GM12878 (cell line): ENCODE measurements around the gene MYO1D. TPM values are rescaled to one million over a fixed set of nuclear protein-coding genes. Genes with fewer than 3 reads are reported as not detected.

Source experiments
- CEBPB ChIP-seq, 2 experiments: fragments of 150-350 bp in 1 of 2; IDR thresholded peaks; 2 replicates each; pipeline ENCODE4 v1.6.1; 2012 to 2014; ENCODE audit warnings: low read depth in 2 of 2, low read length in 2 of 2, borderline replicate concordance in 1 of 2, inconsistent platforms in 1 of 2
- CREB1 ChIP-seq: IDR thresholded peaks from 2 replicates; pipeline ENCODE4 v1.6.1; 2012; ENCODE audit warnings: low read depth, mild to moderate bottlenecking, inconsistent platforms
- FOXK2 ChIP-seq: fragments of 450-650 bp; IDR thresholded peaks from 2 replicates; pipeline ENCODE4 v1.6.1; 2017; ENCODE audit warnings: mild to moderate bottlenecking, moderate library complexity
- IKZF1 ChIP-seq: fragments of 450-650 bp; conservative IDR thresholded peaks from 2 replicates; pipeline ENCODE4 v1.6.1; 2017; ENCODE audit warnings: antibody characterized with exemption, mild to moderate bottlenecking
- IKZF2 ChIP-seq, 2 experiments: fragments of 450-650 bp; IDR thresholded peaks; 2 replicates each; pipeline ENCODE4 v1.6.1; 2017; ENCODE audit warnings: mild to moderate bottlenecking in 2 of 2, moderate library complexity in 2 of 2
- IRF4 ChIP-seq: IDR thresholded peaks from 2 replicates; pipeline ENCODE4 v1.6.1; 2011; ENCODE audit warnings: low read depth, low read length
- MTA2 ChIP-seq: fragments of 450-650 bp; IDR thresholded peaks from 2 replicates; pipeline ENCODE4 v1.6.1; 2016; ENCODE audit warnings: low read depth, mild to moderate bottlenecking, moderate library complexity
- NFYB ChIP-seq: IDR thresholded peaks from 2 replicates; pipeline ENCODE4 v1.6.1; 2011; ENCODE audit warnings: low read depth, mild to moderate bottlenecking, low read length, improper control_type of control experiment, moderate library complexity; ENCODE audit not compliant: insufficient read depth
- NR2C2 ChIP-seq: IDR thresholded peaks from 2 replicates; pipeline ENCODE4 v1.6.1; 2011; ENCODE audit warnings: borderline replicate concordance, low read depth; ENCODE audit not compliant: control insufficient read depth, insufficient read length
- RB1 ChIP-seq: fragments of 450-650 bp; formaldehyde crosslinking; IDR thresholded peaks from 2 replicates; pipeline ENCODE4 v1.6.1; 2017; ENCODE audit warnings: mild to moderate bottlenecking, borderline replicate concordance
- RELA ChIP-seq: fragments of 450-650 bp; IDR thresholded peaks from 2 replicates; pipeline ENCODE4 v1.8.0; 2014; ENCODE audit warnings: borderline replicate concordance; ENCODE audit not compliant: partially characterized antibody
- RFX5 ChIP-seq: IDR thresholded peaks from 2 replicates; pipeline ENCODE4 v1.6.1; 2011; ENCODE audit warnings: low read depth, low read length, improper control_type of control experiment
- RUNX3 ChIP-seq: IDR thresholded peaks from 2 replicates; pipeline ENCODE4 v1.6.1; 2012; ENCODE audit warnings: low read length, inconsistent platforms
- SIX5 ChIP-seq: IDR thresholded peaks from 2 replicates; pipeline ENCODE4 v1.6.1; 2011; ENCODE audit warnings: mild to moderate bottlenecking, low read depth, low read length, moderate library complexity; ENCODE audit not compliant: severe bottlenecking
- SREBF2 ChIP-seq: IDR thresholded peaks from 2 replicates; pipeline ENCODE4 v1.6.1; 2012; ENCODE audit warnings: mild to moderate bottlenecking, low read length
- SRF ChIP-seq, 2 experiments: IDR thresholded peaks; 2 replicates each; pipeline ENCODE4 v1.6.1; 2011; ENCODE audit warnings: low read depth in 2 of 2, low read length in 2 of 2, mild to moderate bottlenecking in 1 of 2, moderate library complexity in 1 of 2
- TCF7 ChIP-seq: IDR thresholded peaks from 2 replicates; pipeline ENCODE4 v1.6.1; 2014; ENCODE audit warnings: antibody characterized with exemption, borderline replicate concordance
- ZBED1 ChIP-seq: IDR thresholded peaks from 2 replicates; pipeline ENCODE4 v1.6.1; 2016; ENCODE audit warnings: borderline replicate concordance
- ZNF24 ChIP-seq: fragments of 450-650 bp; IDR thresholded peaks from 2 replicates; pipeline ENCODE4 v1.6.1; 2017; ENCODE audit warnings: antibody characterized with exemption, mild to moderate bottlenecking
- ZSCAN29 ChIP-seq: fragments of 450-650 bp; IDR thresholded peaks from 2 replicates; pipeline ENCODE4 v1.6.1; 2017; ENCODE audit warnings: mild to moderate bottlenecking, moderate library complexity
- polyA plus RNA-seq, 11 experiments: library from polyadenylated mRNA; depleted of rRNA in 4 of 11; unstranded in 6 of 11; stranded (reverse) in 5 of 11; fragments of >200 nt; fragmentation: Nextera tagmentation in 4 of 11; fragmentation: Illumina TruSeq in 1 of 11; extraction: Ambion mirVana in 4 of 11; extraction: Trizol in 1 of 11; gene quantifications; 1 replicate in 1 of 11; 2 replicates in 10 of 11; pipeline versions ENCODE4 v1.2.1 to v1.2.3, GENCODE V29; 2011 to 2016; ENCODE audit warnings: inconsistent platforms in 2 of 11, missing spikeins in 2 of 11, low read depth in 1 of 11
- total RNA-seq, 4 experiments: library from RNA; depleted of rRNA in 3 of 4; stranded (reverse); fragments of >200 nt in 3 of 4; fragmentation: Illumina TruSeq in 1 of 4; extraction: Trizol in 1 of 4; gene quantifications; 2 replicates each; pipeline versions ENCODE4 v1.2.1 to v1.2.3, GENCODE V29; 2013 to 2021
- TF ChIP-seq, protein P1 (sequence below): IDR thresholded peaks from 2 replicates; pipeline ENCODE4 v1.6.1; 2012; ENCODE audit warnings: low read depth, low read length, improper control_type of control experiment
- TF ChIP-seq, protein P2 (sequence below): fragments of 450-650 bp; IDR thresholded peaks from 2 replicates; pipeline ENCODE4 v1.6.1; 2017; ENCODE audit warnings: mild to moderate bottlenecking, moderate library complexity
- TF ChIP-seq, protein P3 (sequence below): fragments of 450-650 bp; IDR thresholded peaks from 2 replicates; pipeline ENCODE4 v1.6.1; 2017; ENCODE audit warnings: low read depth, mild to moderate bottlenecking, moderate library complexity
- TF ChIP-seq, protein P4 (sequence below): fragments of 150-350 bp; IDR thresholded peaks from 2 replicates; pipeline ENCODE4 v1.6.1; 2014; ENCODE audit warnings: mild to moderate bottlenecking, low read depth, low read length

MYO1D gene
- total and polyA plus RNA-seq, 10 of the 15 experiments (the other 5 are each of a cell fraction or from before 2014, with no cell fraction given): 1.8 to 37.7 (median 25.4) TPM

DNA sequence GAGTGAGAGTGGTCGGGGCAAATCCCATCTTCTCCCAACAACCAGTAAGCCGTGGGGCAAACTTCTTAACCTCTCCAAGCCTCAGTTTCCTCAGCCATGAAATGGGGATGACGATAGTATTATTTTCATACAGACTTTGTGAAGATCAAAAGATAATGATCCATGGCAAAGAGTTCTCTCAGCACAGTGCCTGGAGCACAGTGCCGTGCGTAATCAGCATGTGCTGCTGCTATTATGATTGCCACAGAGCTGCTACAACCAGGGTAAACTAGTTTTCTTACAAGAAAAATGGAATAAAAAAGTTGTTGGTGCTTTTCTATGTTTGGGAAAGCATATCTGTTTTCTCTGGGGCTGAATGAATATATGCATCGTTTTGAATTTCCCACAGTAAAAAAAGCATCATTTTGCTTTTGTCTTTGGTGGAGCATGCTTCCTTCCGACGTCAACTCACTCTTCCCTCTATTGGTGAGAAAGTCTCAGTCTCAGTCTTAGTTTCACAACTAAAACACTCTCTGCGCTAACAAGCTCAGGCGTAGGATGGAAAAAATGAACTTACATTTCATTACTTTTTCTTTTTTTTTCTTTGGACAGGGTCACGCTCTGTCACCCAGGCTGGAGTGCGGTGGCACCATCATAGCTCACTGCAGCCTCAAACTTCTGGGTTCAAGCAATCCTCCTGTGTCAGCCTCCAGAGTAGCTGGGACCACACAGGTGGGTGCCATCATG, 352.9 kb downstream of the MYO1D start (continued):
- TF ChIP-seq, protein P1, sequence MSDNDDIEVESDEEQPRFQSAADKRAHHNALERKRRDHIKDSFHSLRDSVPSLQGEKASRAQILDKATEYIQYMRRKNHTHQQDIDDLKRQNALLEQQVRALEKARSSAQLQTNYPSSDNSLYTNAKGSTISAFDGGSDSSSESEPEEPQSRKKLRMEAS: peak; percentile 65; the same call in 1 of the 2 replicates
- TF ChIP-seq RFX5 (no peak), ZNF24 (peak; percentile 93), CEBPB (IDR thresholded peaks at IDR 0.05; ENCODE audit: borderline replicate concordance in 1 of 2, low read depth in 2 of 2, low read length in 2 of 2) (no peak), SIX5 (no peak), FOXK2 (no peak), RUNX3 (peak; percentile 75; the same call in 1 of the 2 replicates), MTA2 (peak; percentile 92), ZSCAN29 (no peak), NR2C2 (no peak), IKZF2 (IDR thresholded peaks at IDR 0.05) (peak; percentile 90 to 93), NFYB (no peak), RB1 (no peak), RELA (no peak), ZBED1 (peak; percentile 69; the same call in 1 of the 2 replicates), TCF7 (no peak; the same call in 1 of the 2 replicates), SRF (IDR thresholded peaks at IDR 0.05; ENCODE audit: low read depth in 2 of 2, low read length in 2 of 2) (no peak), SREBF2 (no peak), IKZF1 (peak; percentile 91), CREB1 (peak; percentile 70), IRF4 (peak; percentile 76; the same call in 1 of the 2 replicates)
- TF ChIP-seq, protein P2, sequence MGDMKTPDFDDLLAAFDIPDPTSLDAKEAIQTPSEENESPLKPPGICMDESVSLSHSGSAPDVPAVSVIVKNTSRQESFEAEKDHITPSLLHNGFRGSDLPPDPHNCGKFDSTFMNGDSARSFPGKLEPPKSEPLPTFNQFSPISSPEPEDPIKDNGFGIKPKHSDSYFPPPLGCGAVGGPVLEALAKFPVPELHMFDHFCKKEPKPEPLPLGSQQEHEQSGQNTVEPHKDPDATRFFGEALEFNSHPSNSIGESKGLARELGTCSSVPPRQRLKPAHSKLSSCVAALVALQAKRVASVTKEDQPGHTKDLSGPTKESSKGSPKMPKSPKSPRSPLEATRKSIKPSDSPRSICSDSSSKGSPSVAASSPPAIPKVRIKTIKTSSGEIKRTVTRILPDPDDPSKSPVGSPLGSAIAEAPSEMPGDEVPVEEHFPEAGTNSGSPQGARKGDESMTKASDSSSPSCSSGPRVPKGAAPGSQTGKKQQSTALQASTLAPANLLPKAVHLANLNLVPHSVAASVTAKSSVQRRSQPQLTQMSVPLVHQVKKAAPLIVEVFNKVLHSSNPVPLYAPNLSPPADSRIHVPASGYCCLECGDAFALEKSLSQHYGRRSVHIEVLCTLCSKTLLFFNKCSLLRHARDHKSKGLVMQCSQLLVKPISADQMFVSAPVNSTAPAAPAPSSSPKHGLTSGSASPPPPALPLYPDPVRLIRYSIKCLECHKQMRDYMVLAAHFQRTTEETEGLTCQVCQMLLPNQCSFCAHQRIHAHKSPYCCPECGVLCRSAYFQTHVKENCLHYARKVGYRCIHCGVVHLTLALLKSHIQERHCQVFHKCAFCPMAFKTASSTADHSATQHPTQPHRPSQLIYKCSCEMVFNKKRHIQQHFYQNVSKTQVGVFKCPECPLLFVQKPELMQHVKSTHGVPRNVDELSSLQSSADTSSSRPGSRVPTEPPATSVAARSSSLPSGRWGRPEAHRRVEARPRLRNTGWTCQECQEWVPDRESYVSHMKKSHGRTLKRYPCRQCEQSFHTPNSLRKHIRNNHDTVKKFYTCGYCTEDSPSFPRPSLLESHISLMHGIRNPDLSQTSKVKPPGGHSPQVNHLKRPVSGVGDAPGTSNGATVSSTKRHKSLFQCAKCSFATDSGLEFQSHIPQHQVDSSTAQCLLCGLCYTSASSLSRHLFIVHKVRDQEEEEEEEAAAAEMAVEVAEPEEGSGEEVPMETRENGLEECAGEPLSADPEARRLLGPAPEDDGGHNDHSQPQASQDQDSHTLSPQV: no peak
- TF ChIP-seq, protein P3, sequence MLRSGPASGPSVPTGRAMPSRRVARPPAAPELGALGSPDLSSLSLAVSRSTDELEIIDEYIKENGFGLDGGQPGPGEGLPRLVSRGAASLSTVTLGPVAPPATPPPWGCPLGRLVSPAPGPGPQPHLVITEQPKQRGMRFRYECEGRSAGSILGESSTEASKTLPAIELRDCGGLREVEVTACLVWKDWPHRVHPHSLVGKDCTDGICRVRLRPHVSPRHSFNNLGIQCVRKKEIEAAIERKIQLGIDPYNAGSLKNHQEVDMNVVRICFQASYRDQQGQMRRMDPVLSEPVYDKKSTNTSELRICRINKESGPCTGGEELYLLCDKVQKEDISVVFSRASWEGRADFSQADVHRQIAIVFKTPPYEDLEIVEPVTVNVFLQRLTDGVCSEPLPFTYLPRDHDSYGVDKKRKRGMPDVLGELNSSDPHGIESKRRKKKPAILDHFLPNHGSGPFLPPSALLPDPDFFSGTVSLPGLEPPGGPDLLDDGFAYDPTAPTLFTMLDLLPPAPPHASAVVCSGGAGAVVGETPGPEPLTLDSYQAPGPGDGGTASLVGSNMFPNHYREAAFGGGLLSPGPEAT: peak; percentile 81; the same call in 1 of the 2 replicates
- TF ChIP-seq, protein P4, sequence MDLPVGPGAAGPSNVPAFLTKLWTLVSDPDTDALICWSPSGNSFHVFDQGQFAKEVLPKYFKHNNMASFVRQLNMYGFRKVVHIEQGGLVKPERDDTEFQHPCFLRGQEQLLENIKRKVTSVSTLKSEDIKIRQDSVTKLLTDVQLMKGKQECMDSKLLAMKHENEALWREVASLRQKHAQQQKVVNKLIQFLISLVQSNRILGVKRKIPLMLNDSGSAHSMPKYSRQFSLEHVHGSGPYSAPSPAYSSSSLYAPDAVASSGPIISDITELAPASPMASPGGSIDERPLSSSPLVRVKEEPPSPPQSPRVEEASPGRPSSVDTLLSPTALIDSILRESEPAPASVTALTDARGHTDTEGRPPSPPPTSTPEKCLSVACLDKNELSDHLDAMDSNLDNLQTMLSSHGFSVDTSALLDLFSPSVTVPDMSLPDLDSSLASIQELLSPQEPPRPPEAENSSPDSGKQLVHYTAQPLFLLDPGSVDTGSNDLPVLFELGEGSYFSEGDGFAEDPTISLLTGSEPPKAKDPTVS: no peak
